ENCODE measurements around the gene ARMH1. TPM values are rescaled to one million over a fixed set of nuclear protein-coding genes. Genes with fewer than 3 reads are reported as not detected.
"Not testable (repeated sequence)": the region's sequence is repeated elsewhere in the genome, so short reads cannot be mapped to it uniquely, and the experiment has no call there.

The ARMH1 gene
- total and polyA plus RNA-seq, 2 donors (not counting 1 experiment from before 2014, with no cell fraction given): 10.2 to 225 TPM

DNA sequence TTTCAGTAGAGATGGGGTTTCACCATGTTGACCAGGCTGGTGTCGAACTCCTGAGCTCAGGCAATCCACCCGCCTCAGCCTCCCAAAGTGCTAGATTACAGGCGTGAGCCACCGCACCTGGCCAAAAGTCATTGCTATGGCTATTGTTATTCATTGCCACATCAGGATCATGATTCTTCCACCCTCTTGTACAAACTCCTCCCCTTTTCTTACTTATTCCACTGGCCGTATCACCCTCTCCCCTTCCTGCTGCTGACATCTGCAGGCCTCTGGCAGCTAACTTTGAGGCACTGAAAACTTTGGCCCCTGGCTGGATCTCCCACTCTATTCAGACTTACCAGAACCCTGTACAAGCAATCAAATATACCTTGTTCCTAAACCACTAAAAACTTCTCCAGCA lies 11.1 kb upstream of the ARMH1 start:
- POLR2A ChIA-PET: no interaction called here

DNA sequence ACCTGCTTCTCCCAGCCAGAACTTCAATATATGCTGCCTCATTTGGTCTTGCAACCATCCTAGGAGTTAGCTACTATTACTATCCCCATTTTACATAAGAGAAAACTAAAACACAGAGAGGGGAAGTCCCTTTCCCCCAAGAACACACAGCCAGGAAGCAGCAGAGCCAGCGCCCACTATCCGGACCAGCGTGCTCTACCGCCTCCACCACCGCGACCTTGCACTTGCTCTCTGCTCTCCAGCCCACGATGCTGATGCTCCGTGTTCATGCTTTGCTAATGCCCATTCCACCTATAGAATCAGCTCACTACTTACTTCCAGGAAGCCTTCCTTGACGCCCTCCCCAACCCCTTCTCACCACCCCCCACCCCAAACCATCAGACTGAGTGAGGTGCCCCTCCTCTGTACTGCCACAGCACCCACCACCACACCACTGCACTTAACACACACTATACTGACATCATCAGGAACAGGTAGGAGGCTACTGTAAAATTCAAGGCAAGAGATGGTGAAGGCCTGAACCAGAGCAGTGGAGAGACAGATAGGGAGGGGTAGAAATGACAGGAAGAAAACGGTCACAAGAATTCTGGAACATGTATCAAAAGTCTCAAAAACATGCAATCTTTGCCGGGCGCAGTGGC lies 9.7 kb upstream of the ARMH1 start:
- ChIA-PET CTCF (interaction anchor here (0.6 to 1.3 kb wide), 3 partner anchors 12 to 205 kb away, joined by 3 to 13 read pairs (median 4); no protein-coding TSS in a partner anchor), POLR2A (interaction anchor here (0.6 to 0.7 kb wide), 2 partner anchors 37 to 1030 kb away, joined by 3 to 4 read pairs; no protein-coding TSS in a partner anchor)
- peaks cover 9 to 10% of the 10 kb centered on the region in 2 donors for H3K4me1 ChIP-seq (ENCODE audit: control insufficient read depth in 2 of 2, insufficient read depth in 2 of 2, low read length in 2 of 2)
- H3K27me3 Mint-ChIP-seq: no peaks in the 10 kb centered on the region
- no peak overlapping the region for H3K4me3 ChIP-seq (ENCODE audit: control extremely low read depth in 1 of 5, extremely low read depth in 1 of 5, insufficient read depth in 1 of 5, low read depth in 2 of 5, low read length in 4 of 5)
- no peaks in the 10 kb centered on the region for H3K27me3 ChIP-seq (replicated peaks in 1 of 4; ENCODE audit: control extremely low read depth in 1 of 4, control insufficient read depth in 3 of 4, insufficient read depth in 4 of 4, low read length in 3 of 4)
- H3K36me3 ChIP-seq (replicated peaks in 1 of 2; ENCODE audit: control extremely low read depth in 1 of 2, control insufficient read depth in 1 of 2, extremely low read depth in 1 of 2, insufficient read depth in 2 of 2, low read length in 1 of 2): no peaks in the 10 kb centered on the region
- intact Hi-C loops (cut with micrococcal nuclease): no loop called here
- H3K9me3 Mint-ChIP-seq (ENCODE audit: insufficient read depth): no peaks in the 10 kb centered on the region
- peaks cover 14% of the 10 kb centered on the region for H3K4me1 Mint-ChIP-seq
- H3K9me3 ChIP-seq (ENCODE audit: control extremely low read depth in 1 of 3, control insufficient read depth in 2 of 3, insufficient read depth in 1 of 3, low read length in 2 of 3): no peaks in the 10 kb centered on the region
- H4K20me1 ChIP-seq (ENCODE audit: control insufficient read depth, insufficient read depth, low read length, poor library complexity, severe bottlenecking): no peaks in the 10 kb centered on the region
- 34% methylated on average over 11 of the region's 12 CpGs for WGBS (ENCODE audit: insufficient coverage)
- TF ChIP-seq EZH2 (IDR thresholded peaks at IDR 0.05; ENCODE audit: borderline replicate concordance, insufficient read depth, low read depth, low read length, poor library complexity, severe bottlenecking): no peak
- TF ChIP-seq, protein P1, sequence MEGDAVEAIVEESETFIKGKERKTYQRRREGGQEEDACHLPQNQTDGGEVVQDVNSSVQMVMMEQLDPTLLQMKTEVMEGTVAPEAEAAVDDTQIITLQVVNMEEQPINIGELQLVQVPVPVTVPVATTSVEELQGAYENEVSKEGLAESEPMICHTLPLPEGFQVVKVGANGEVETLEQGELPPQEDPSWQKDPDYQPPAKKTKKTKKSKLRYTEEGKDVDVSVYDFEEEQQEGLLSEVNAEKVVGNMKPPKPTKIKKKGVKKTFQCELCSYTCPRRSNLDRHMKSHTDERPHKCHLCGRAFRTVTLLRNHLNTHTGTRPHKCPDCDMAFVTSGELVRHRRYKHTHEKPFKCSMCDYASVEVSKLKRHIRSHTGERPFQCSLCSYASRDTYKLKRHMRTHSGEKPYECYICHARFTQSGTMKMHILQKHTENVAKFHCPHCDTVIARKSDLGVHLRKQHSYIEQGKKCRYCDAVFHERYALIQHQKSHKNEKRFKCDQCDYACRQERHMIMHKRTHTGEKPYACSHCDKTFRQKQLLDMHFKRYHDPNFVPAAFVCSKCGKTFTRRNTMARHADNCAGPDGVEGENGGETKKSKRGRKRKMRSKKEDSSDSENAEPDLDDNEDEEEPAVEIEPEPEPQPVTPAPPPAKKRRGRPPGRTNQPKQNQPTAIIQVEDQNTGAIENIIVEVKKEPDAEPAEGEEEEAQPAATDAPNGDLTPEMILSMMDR (IDR thresholded peaks at IDR 0.05): no peak
- peak overlapping the region; percentile 2 for H3K9ac ChIP-seq (ENCODE audit: low read length)
- H3K27ac Mint-ChIP-seq: peak overlapping the region; percentile 60
- peaks cover 6% of the 10 kb centered on the region for H3K79me2 ChIP-seq (ENCODE audit: control insufficient read depth, insufficient read depth, low read length)
- peak overlapping the region; percentile 62 for H3K4me3 Mint-ChIP-seq
- ATAC-seq (ENCODE audit: low read depth) (peak; percentile 61), DNase-seq (no peak)
- no peak overlapping the region for H3K27ac ChIP-seq (ENCODE audit: low read length in 2 of 2)
- peak overlapping the region; percentile 64 for H2AFZ ChIP-seq (ENCODE audit: insufficient read depth, low read depth, low read length, poor library complexity, severe bottlenecking)
- peak overlapping the region; percentile 52 for H3K4me2 ChIP-seq (replicated peaks; ENCODE audit: low read depth, low read length, poor library complexity, severe bottlenecking)

More for the DNA sequence above, 11.1 kb upstream of the ARMH1 start:
- Histone ChIP-seq H3K9me3 (ENCODE audit: control extremely low read depth in 1 of 3, control insufficient read depth in 2 of 3, insufficient read depth in 1 of 3, low read length in 2 of 3) (no peaks in the 10 kb centered on the region), H3K27ac (ENCODE audit: low read length in 2 of 2) (no peak overlapping the region), H3K9ac (ENCODE audit: low read length) (no peak overlapping the region), H2AFZ (ENCODE audit: insufficient read depth, low read depth, low read length, poor library complexity, severe bottlenecking) (no peak overlapping the region), H3K4me3 (ENCODE audit: control extremely low read depth in 1 of 5, extremely low read depth in 1 of 5, insufficient read depth in 1 of 5, low read depth in 2 of 5, low read length in 4 of 5) (no peak overlapping the region), H3K36me3 (replicated peaks in 1 of 2; ENCODE audit: control extremely low read depth in 1 of 2, control insufficient read depth in 1 of 2, extremely low read depth in 1 of 2, insufficient read depth in 2 of 2, low read length in 1 of 2) (no peaks in the 10 kb centered on the region), H3K4me2 (replicated peaks; ENCODE audit: low read depth, low read length, poor library complexity, severe bottlenecking) (no peak overlapping the region), H4K20me1 (ENCODE audit: control insufficient read depth, insufficient read depth, low read length, poor library complexity, severe bottlenecking) (no peaks in the 10 kb centered on the region), H3K79me2 (ENCODE audit: control insufficient read depth, insufficient read depth, low read length) (peaks cover 4% of the 10 kb centered on the region), H3K27me3 (replicated peaks in 1 of 4; ENCODE audit: control extremely low read depth in 1 of 4, control insufficient read depth in 3 of 4, insufficient read depth in 4 of 4, low read length in 3 of 4) (no peaks in the 10 kb centered on the region), H3K4me1 (ENCODE audit: control insufficient read depth in 2 of 2, insufficient read depth in 2 of 2, low read length in 2 of 2) (peaks cover 9 to 10% of the 10 kb centered on the region in 2 donors)
- Mint-ChIP-seq H3K9me3 (ENCODE audit: insufficient read depth) (no peaks in the 10 kb centered on the region), H3K4me3 (no peak overlapping the region), H3K27ac (peak overlapping the region; percentile 46), H3K4me1 (peaks cover 14% of the 10 kb centered on the region), H3K27me3 (no peaks in the 10 kb centered on the region)
- CTCF ChIA-PET: interaction anchor here (3.1 kb wide), 1 partner anchor 11 kb away, joined by 16 read pairs; no protein-coding TSS in a partner anchor
- DNase-seq (no peak), ATAC-seq (ENCODE audit: low read depth) (no peak)
- TF ChIP-seq, protein P1 (IDR thresholded peaks at IDR 0.05): no peak
- no peak for TF ChIP-seq EZH2 (IDR thresholded peaks at IDR 0.05; ENCODE audit: borderline replicate concordance, insufficient read depth, low read depth, low read length, poor library complexity, severe bottlenecking)
- intact Hi-C loops (cut with micrococcal nuclease): no loop called here
- WGBS (ENCODE audit: insufficient coverage): 96% methylated on average over 5 of the region's 5 CpGs

DNA sequence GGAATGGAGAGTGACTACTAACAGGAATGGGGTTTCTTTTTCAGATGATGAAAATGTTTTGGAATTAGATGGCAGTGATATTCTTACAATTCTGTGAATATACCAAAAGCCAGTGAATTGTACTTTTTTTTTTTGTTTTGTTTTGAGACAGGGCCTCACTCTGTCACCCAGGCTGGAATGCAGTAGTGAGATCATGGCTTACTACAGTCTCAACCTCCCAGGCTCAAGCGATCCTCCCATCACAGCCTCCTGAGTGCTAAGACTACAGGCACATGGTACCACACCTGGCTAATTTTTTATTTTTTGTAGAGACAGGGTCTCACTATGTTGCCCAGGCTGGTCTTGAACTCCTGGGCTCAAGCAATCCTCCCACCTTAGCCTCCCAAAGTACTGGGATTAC lies 7.8 kb upstream of the ARMH1 start:
- intact Hi-C loops (cut with micrococcal nuclease); H3K27me3 ChIP-seq (replicated peaks in 1 of 4; ENCODE audit: control extremely low read depth in 1 of 4, control insufficient read depth in 3 of 4, insufficient read depth in 4 of 4, low read length in 3 of 4); H3K27ac Mint-ChIP-seq; H3K9me3 Mint-ChIP-seq (ENCODE audit: insufficient read depth); ATAC-seq (ENCODE audit: low read depth); H3K27ac ChIP-seq (ENCODE audit: low read length in 2 of 2); H3K4me3 ChIP-seq (ENCODE audit: control extremely low read depth in 1 of 5, extremely low read depth in 1 of 5, insufficient read depth in 1 of 5, low read depth in 2 of 5, low read length in 4 of 5); H3K27me3 Mint-ChIP-seq; H3K4me2 ChIP-seq (replicated peaks; ENCODE audit: low read depth, low read length, poor library complexity, severe bottlenecking); H3K4me3 Mint-ChIP-seq; H3K36me3 ChIP-seq (replicated peaks in 1 of 2; ENCODE audit: control extremely low read depth in 1 of 2, control insufficient read depth in 1 of 2, extremely low read depth in 1 of 2, insufficient read depth in 2 of 2, low read length in 1 of 2); H3K9me3 ChIP-seq (ENCODE audit: control extremely low read depth in 1 of 3, control insufficient read depth in 2 of 3, insufficient read depth in 1 of 3, low read length in 2 of 3); H2AFZ ChIP-seq (ENCODE audit: insufficient read depth, low read depth, low read length, poor library complexity, severe bottlenecking); H4K20me1 ChIP-seq (ENCODE audit: control insufficient read depth, insufficient read depth, low read length, poor library complexity, severe bottlenecking); POLR2A ChIA-PET; H3K9ac ChIP-seq (ENCODE audit: low read length); CTCF ChIA-PET; DNase-seq; H3K79me2 ChIP-seq (ENCODE audit: control insufficient read depth, insufficient read depth, low read length): not testable (repeated sequence)
- H3K4me1 Mint-ChIP-seq: peaks cover 18% of the 10 kb centered on the region
- no CpG with 5 or more reads among the region's 1 CpG for WGBS (ENCODE audit: insufficient coverage)
- H3K4me1 ChIP-seq (ENCODE audit: control insufficient read depth in 2 of 2, insufficient read depth in 2 of 2, low read length in 2 of 2): peaks cover 9 to 20% of the 10 kb centered on the region in 2 donors

All from B cell (primary cell).